ENCODE measurements around the gene FYB1. TPM values are rescaled to one million over a fixed set of nuclear protein-coding genes. Genes with fewer than 3 reads are reported as not detected.

The FYB1 gene
- total and polyA plus RNA-seq, 2 donors (not counting 1 experiment from before 2014, with no cell fraction given), result 1.3 to 1.4 TPM

DNA sequence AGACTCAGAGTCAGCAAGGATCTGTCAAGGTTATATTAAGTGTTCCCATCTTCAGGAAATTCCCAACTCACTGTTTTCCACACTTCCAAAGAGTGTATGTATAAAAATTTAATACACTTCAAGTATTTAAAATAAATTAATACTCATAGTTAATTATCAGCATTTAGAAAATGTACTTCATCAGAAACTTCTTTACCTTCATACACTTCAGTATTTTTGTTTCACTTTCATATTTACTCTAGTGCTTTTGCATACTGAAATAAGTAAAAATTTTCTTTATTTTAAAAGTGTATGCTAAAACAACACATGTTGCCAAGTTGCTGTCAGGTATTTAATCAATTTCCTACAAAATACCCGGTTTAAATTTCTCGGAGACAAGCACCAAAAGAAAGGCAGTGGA is 161.6 kb downstream of the FYB1 start:
- Mint-ChIP-seq H3K4me1 (peaks cover 47% of the 10 kb centered on the region), H3K27me3 (no peaks in the 10 kb centered on the region), H3K27ac (no peak overlapping the region), H3K4me3 (peak overlapping the region; percentile 55), H3K9me3 (ENCODE audit: insufficient read depth) (no peaks in the 10 kb centered on the region)
- TF ChIP-seq, protein P1, sequence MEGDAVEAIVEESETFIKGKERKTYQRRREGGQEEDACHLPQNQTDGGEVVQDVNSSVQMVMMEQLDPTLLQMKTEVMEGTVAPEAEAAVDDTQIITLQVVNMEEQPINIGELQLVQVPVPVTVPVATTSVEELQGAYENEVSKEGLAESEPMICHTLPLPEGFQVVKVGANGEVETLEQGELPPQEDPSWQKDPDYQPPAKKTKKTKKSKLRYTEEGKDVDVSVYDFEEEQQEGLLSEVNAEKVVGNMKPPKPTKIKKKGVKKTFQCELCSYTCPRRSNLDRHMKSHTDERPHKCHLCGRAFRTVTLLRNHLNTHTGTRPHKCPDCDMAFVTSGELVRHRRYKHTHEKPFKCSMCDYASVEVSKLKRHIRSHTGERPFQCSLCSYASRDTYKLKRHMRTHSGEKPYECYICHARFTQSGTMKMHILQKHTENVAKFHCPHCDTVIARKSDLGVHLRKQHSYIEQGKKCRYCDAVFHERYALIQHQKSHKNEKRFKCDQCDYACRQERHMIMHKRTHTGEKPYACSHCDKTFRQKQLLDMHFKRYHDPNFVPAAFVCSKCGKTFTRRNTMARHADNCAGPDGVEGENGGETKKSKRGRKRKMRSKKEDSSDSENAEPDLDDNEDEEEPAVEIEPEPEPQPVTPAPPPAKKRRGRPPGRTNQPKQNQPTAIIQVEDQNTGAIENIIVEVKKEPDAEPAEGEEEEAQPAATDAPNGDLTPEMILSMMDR (IDR thresholded peaks at IDR 0.05), result no peak
- TF ChIP-seq EZH2 (IDR thresholded peaks at IDR 0.05; ENCODE audit: borderline replicate concordance, insufficient read depth, low read depth, low read length, poor library complexity, severe bottlenecking), result no peak
- H3K36me3 ChIP-seq (replicated peaks in 1 of 2; ENCODE audit: control extremely low read depth in 1 of 2, control insufficient read depth in 1 of 2, extremely low read depth in 1 of 2, insufficient read depth in 2 of 2, low read length in 1 of 2), result peaks cover 1 to 6% of the 10 kb centered on the region in 2 experiments
- H3K9me3 ChIP-seq (ENCODE audit: control extremely low read depth in 1 of 3, control insufficient read depth in 2 of 3, insufficient read depth in 1 of 3, low read length in 2 of 3), result no peaks in the 10 kb centered on the region
- peak overlapping the region; percentile 21 for H2AFZ ChIP-seq (ENCODE audit: insufficient read depth, low read depth, low read length, poor library complexity, severe bottlenecking)
- peaks cover 0 to 20% of the 10 kb centered on the region in 2 donors for H3K4me1 ChIP-seq (ENCODE audit: control insufficient read depth in 2 of 2, insufficient read depth in 2 of 2, low read length in 2 of 2)
- peak overlapping the region in 3 of 5 experiments; percentile 19 to 54 (median 28) for H3K4me3 ChIP-seq (ENCODE audit: control extremely low read depth in 1 of 5, extremely low read depth in 1 of 5, insufficient read depth in 1 of 5, low read depth in 2 of 5, low read length in 4 of 5)
- intact Hi-C loops (cut with micrococcal nuclease), result loop anchor here (2.0 kb wide), 1 partner anchor 15 kb away; no protein-coding TSS in a partner anchor
- peaks cover 96% of the 10 kb centered on the region for H3K79me2 ChIP-seq (ENCODE audit: control insufficient read depth, insufficient read depth, low read length)
- ChIA-PET CTCF (interaction anchor here (0.6 kb wide), 1 partner anchor 19 kb away, joined by 4 read pairs; no protein-coding TSS in a partner anchor), POLR2A (no interaction called here)
- no CpG with 5 or more reads among the region's 2 CpGs for WGBS (ENCODE audit: insufficient coverage)
- H3K27ac ChIP-seq (ENCODE audit: low read length in 2 of 2), result peak overlapping the region in 1 of 2 donors; percentile 68
- no peak for ATAC-seq (ENCODE audit: low read depth)
- H3K27me3 ChIP-seq (replicated peaks in 1 of 4; ENCODE audit: control extremely low read depth in 1 of 4, control insufficient read depth in 3 of 4, insufficient read depth in 4 of 4, low read length in 3 of 4), result no peaks in the 10 kb centered on the region
- peak overlapping the region; percentile 38 for H3K9ac ChIP-seq (ENCODE audit: low read length)
- H3K4me2 ChIP-seq (replicated peaks; ENCODE audit: low read depth, low read length, poor library complexity, severe bottlenecking), result peak overlapping the region; percentile 68
- DNase-seq, result no peak
- peaks cover 71% of the 10 kb centered on the region for H4K20me1 ChIP-seq (ENCODE audit: control insufficient read depth, insufficient read depth, low read length, poor library complexity, severe bottlenecking)

DNA sequence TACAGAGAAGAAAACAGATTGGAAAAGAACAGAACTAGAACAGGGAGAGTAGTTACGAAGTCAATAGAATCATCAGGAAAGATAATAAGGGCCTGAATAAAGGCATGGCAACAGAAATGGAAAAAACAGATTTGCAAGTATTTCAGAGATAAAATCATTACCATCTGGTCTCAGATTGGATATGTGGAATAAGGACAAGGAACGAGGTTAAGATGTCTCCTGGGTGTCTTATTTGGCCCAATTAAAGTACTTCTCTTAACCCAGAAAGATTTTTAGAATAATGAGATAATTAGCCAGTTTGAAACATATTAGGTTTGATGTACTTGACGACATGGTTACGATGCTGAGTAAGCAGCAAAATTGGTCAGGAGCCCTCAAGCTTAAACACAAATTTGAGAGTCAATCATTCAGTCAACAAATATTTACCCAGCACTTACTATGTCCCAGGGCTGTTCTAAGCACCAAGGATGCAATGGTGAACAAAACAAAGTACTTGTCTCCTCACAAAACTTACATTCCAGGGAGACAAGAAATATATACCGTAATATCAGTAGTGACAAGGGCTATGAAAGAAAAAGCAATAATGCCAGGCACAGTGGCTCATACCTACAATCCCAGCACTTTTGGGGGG is 163.5 kb downstream of the FYB1 start:
- POLR2A ChIA-PET, result no interaction called here
- no peak overlapping the region for H3K27ac Mint-ChIP-seq
- TF ChIP-seq, protein P1 (IDR thresholded peaks at IDR 0.05), result no peak
- TF ChIP-seq EZH2 (IDR thresholded peaks at IDR 0.05; ENCODE audit: borderline replicate concordance, insufficient read depth, low read depth, low read length, poor library complexity, severe bottlenecking), result no peak

More for the DNA sequence above, 163.5 kb downstream of the FYB1 start:
- Histone ChIP-seq H3K4me1 (ENCODE audit: control insufficient read depth in 2 of 2, insufficient read depth in 2 of 2, low read length in 2 of 2) (peaks cover 0 to 20% of the 10 kb centered on the region in 2 donors), H3K27ac (ENCODE audit: low read length in 2 of 2) (no peak overlapping the region), H3K79me2 (ENCODE audit: control insufficient read depth, insufficient read depth, low read length) (peaks cover 96% of the 10 kb centered on the region), H2AFZ (ENCODE audit: insufficient read depth, low read depth, low read length, poor library complexity, severe bottlenecking) (no peak overlapping the region), H3K4me2 (replicated peaks; ENCODE audit: low read depth, low read length, poor library complexity, severe bottlenecking) (no peak overlapping the region), H3K27me3 (replicated peaks in 1 of 4; ENCODE audit: control extremely low read depth in 1 of 4, control insufficient read depth in 3 of 4, insufficient read depth in 4 of 4, low read length in 3 of 4) (no peaks in the 10 kb centered on the region), H3K36me3 (replicated peaks in 1 of 2; ENCODE audit: control extremely low read depth in 1 of 2, control insufficient read depth in 1 of 2, extremely low read depth in 1 of 2, insufficient read depth in 2 of 2, low read length in 1 of 2) (peaks cover 0 to 9% of the 10 kb centered on the region in 2 experiments), H3K9ac (ENCODE audit: low read length) (no peak overlapping the region), H4K20me1 (ENCODE audit: control insufficient read depth, insufficient read depth, low read length, poor library complexity, severe bottlenecking) (peaks cover 78% of the 10 kb centered on the region), H3K4me3 (ENCODE audit: control extremely low read depth in 1 of 5, extremely low read depth in 1 of 5, insufficient read depth in 1 of 5, low read depth in 2 of 5, low read length in 4 of 5) (no peak overlapping the region), H3K9me3 (ENCODE audit: control extremely low read depth in 1 of 3, control insufficient read depth in 2 of 3, insufficient read depth in 1 of 3, low read length in 2 of 3) (no peaks in the 10 kb centered on the region)
- Mint-ChIP-seq H3K4me1 (peaks cover 43% of the 10 kb centered on the region), H3K4me3 (no peak overlapping the region), H3K27me3 (no peaks in the 10 kb centered on the region), H3K9me3 (ENCODE audit: insufficient read depth) (no peaks in the 10 kb centered on the region)
- WGBS (ENCODE audit: insufficient coverage), result 100% methylated on average over 3 of the region's 5 CpGs
- DNase-seq (no peak), ATAC-seq (ENCODE audit: low read depth) (no peak)
- intact Hi-C loops (cut with micrococcal nuclease), result no loop called here
- CTCF ChIA-PET, result no interaction called here

Data from B cell (primary cell).